H1 (cell line): ENCODE measurements around the gene CIAO2B. TPM values are rescaled to one million over a fixed set of nuclear protein-coding genes. Genes with fewer than 3 reads are reported as not detected.

ENCODE experiments used
- CTCF ChIA-PET: fragments of 300-600 bp; sonication (Branson Sonifier 250); formaldehyde crosslinking; loops from one replicate; lab custom pipeline; 2021; ENCODE audit not compliant: partially characterized antibody; lab: Charles Lee
- POLR2A ChIA-PET: fragments of 300-600 bp; sonication (Branson Sonifier 250); formaldehyde crosslinking; loops from one replicate; lab custom pipeline; 2021; ENCODE audit warnings: inconsistent platforms; ENCODE audit not compliant: partially characterized antibody; lab: Charles Lee
- DNase-seq, 2 experiments: peaks; one replicate each; pipeline versions ENCODE4 v3.0.0 to v3.0.0-alpha.2; 2010 to 2022; ENCODE audit warnings: low spot score in 2 of 2, low read depth in 1 of 2, mixed read lengths in 1 of 2
- FAIRE-seq: peaks from 2 replicates; lab custom pipeline; 2011; peaks lifted over from hg19 to GRCh38; lab: Jason Lieb, UNC
- H2AFZ ChIP-seq: 2 replicates; pipeline ENCODE4 v1.8.1; 2012; ENCODE audit warnings: low read length, inconsistent platforms
- H2AK5ac ChIP-seq: 2 replicates; pipeline ENCODE4 v1.6.1; 2013; ENCODE audit warnings: low read depth, low read length
- H2BK120ac ChIP-seq: replicated peaks from 2 replicates; pipeline ENCODE3; 2013; ENCODE audit warnings: low read depth, low read length, inconsistent platforms
- H2BK12ac ChIP-seq: 2 replicates; pipeline ENCODE4 v1.6.1; 2013; ENCODE audit warnings: low read depth, low read length
- H2BK15ac ChIP-seq: 2 replicates; pipeline ENCODE4 v1.6.1; 2013; ENCODE audit warnings: low read length
- H2BK20ac ChIP-seq: 2 replicates; pipeline ENCODE4 v1.6.1; 2013; ENCODE audit warnings: low read length
- H2BK5ac ChIP-seq: 2 replicates; pipeline ENCODE4 v1.6.1; 2013; ENCODE audit warnings: low read depth, low read length
- H3K14ac ChIP-seq: 2 replicates; pipeline ENCODE4 v1.6.1; 2013; ENCODE audit warnings: inconsistent platforms; ENCODE audit not compliant: insufficient read length
- H3K18ac ChIP-seq: 2 replicates; pipeline ENCODE4 v1.6.1; 2013; ENCODE audit warnings: low read length; ENCODE audit errors: extremely low read depth
- H3K23ac ChIP-seq: 2 replicates; pipeline ENCODE4 v1.6.1; 2013; ENCODE audit warnings: inconsistent platforms; ENCODE audit not compliant: insufficient read length
- H3K23me2 ChIP-seq: 2 replicates; pipeline ENCODE4 v1.6.1; 2013; ENCODE audit warnings: low read depth, low read length
- H3K27ac ChIP-seq: 2 replicates; pipeline ENCODE4 v1.6.1; 2011; ENCODE audit warnings: low read depth, low read length, inconsistent platforms
- H3K27me3 ChIP-seq, 4 experiments: replicated peaks in 1 of 4; 1 replicate in 1 of 4; 2 replicates in 3 of 4; pipeline versions ENCODE4 v1.6.1 to v1.8.1; 2011 to 2013; ENCODE audit warnings: low read length in 3 of 4, mild to moderate bottlenecking in 3 of 4, inconsistent platforms in 2 of 4, mixed read lengths in 2 of 4, moderate library complexity in 1 of 4; ENCODE audit not compliant: control insufficient read depth in 3 of 4, insufficient read depth in 3 of 4; ENCODE audit errors: extremely low read depth in 1 of 4
- H3K36me3 ChIP-seq, 4 experiments: 2 replicates each; pipeline versions ENCODE4 v1.6.1 to v1.8.1; 2011 to 2013; ENCODE audit warnings: mild to moderate bottlenecking in 4 of 4, low read length in 3 of 4, moderate library complexity in 2 of 4, control low read depth in 1 of 4, inconsistent platforms in 1 of 4; ENCODE audit not compliant: insufficient read depth in 4 of 4, control insufficient read depth in 2 of 4
- H3K4ac ChIP-seq: replicated peaks from 2 replicates; pipeline ENCODE3; 2013; ENCODE audit warnings: low read length, low read depth, mixed read lengths, inconsistent platforms; ENCODE audit not compliant: insufficient read length
- H3K4me1 ChIP-seq, 4 experiments: replicated peaks in 1 of 4; 1 replicate in 1 of 4; 2 replicates in 3 of 4; pipeline versions ENCODE4 v1.6.1 to v1.8.1; 2011 to 2013; ENCODE audit warnings: low read length in 3 of 4, inconsistent platforms in 2 of 4, mixed read lengths in 1 of 4; ENCODE audit not compliant: insufficient read depth in 4 of 4, control insufficient read depth in 3 of 4
- H3K4me2 ChIP-seq, 2 experiments: 2 replicates each; pipeline versions ENCODE4 v1.6.1 to v1.8.1; 2011 to 2013; ENCODE audit warnings: low read depth in 2 of 2, low read length in 2 of 2, control low read depth in 1 of 2, inconsistent platforms in 1 of 2, mild to moderate bottlenecking in 1 of 2; ENCODE audit not compliant: insufficient read depth in 1 of 2
- H3K4me3 ChIP-seq, 4 experiments: fragments of 200-600, 300-600 bp in 1 of 4; sonication (generic), shearing (Covaris generic), sonication (Bioruptor Twin) in 1 of 4; 2 replicates each; pipeline versions ENCODE4 v1.5.1 to v1.8.1; 2011 to 2016; ENCODE audit warnings: low read length in 4 of 4, low read depth in 3 of 4, control low read depth in 2 of 4, inconsistent platforms in 2 of 4, mild to moderate bottlenecking in 2 of 4, mixed read lengths in 1 of 4, moderate library complexity in 1 of 4; ENCODE audit not compliant: insufficient read depth in 2 of 4; ENCODE audit errors: extremely low read depth in 1 of 4
- H3K56ac ChIP-seq: replicated peaks from 2 replicates; pipeline ENCODE3; 2013; ENCODE audit warnings: low read depth, mild to moderate bottlenecking, mixed read lengths, low read length, inconsistent platforms; ENCODE audit not compliant: insufficient read length
- H3K79me1 ChIP-seq: 2 replicates; pipeline ENCODE4 v1.6.1; 2013; ENCODE audit warnings: low read depth, low read length, control low read depth
- H3K79me2 ChIP-seq, 2 experiments: 2 replicates each; pipeline versions ENCODE4 v1.6.1 to v1.8.1; 2012 to 2013; ENCODE audit warnings: low read length in 2 of 2, mild to moderate bottlenecking in 2 of 2, inconsistent platforms in 1 of 2; ENCODE audit not compliant: insufficient read depth in 2 of 2, control insufficient read depth in 1 of 2
- H3K9ac ChIP-seq, 4 experiments: replicated peaks in 1 of 4; 1 replicate in 1 of 4; 2 replicates in 3 of 4; pipeline versions ENCODE4 v1.6.1 to v1.8.1; 2011 to 2013; ENCODE audit warnings: low read depth in 3 of 4, low read length in 3 of 4, control low read depth in 2 of 4, mild to moderate bottlenecking in 2 of 4, moderate library complexity in 2 of 4, inconsistent platforms in 1 of 4; ENCODE audit errors: extremely low read depth in 1 of 4
- H3K9me3 ChIP-seq, 2 experiments: 2 replicates each; pipeline versions ENCODE4 v1.6.1 to v1.8.1; 2012 to 2013; ENCODE audit warnings: mild to moderate bottlenecking in 2 of 2, moderate library complexity in 2 of 2, control low read depth in 1 of 2, inconsistent platforms in 1 of 2, low read depth in 1 of 2, low read length in 1 of 2, mixed read lengths in 1 of 2; ENCODE audit not compliant: insufficient read depth in 2 of 2
- H4K20me1 ChIP-seq, 2 experiments: replicated peaks in 1 of 2; 2 replicates each; pipeline versions ENCODE3 to v1.8.1; 2011 to 2013; ENCODE audit warnings: inconsistent platforms in 2 of 2, low read length in 2 of 2, mild to moderate bottlenecking in 1 of 2; ENCODE audit not compliant: insufficient read depth in 2 of 2, control insufficient read depth in 1 of 2
- H4K5ac ChIP-seq: 2 replicates; pipeline ENCODE4 v1.6.1; 2013; ENCODE audit warnings: low read length, low read depth, mixed read lengths, inconsistent platforms; ENCODE audit not compliant: insufficient read length
- H4K8ac ChIP-seq: 2 replicates; pipeline ENCODE4 v1.8.0; 2013; ENCODE audit warnings: mild to moderate bottlenecking, moderate library complexity, low read length, inconsistent platforms; ENCODE audit not compliant: insufficient read depth; ENCODE audit errors: extremely low read depth
- H4K91ac ChIP-seq: replicated peaks from 2 replicates; pipeline ENCODE3; 2013; ENCODE audit warnings: low read length, mixed read lengths, inconsistent platforms; ENCODE audit not compliant: insufficient read length
- CTBP2 ChIP-seq: IDR thresholded peaks from 2 replicates; pipeline ENCODE4 v1.7.0; 2011; ENCODE audit warnings: borderline replicate concordance, mild to moderate bottlenecking, moderate library complexity, mixed read lengths, low read length; ENCODE audit not compliant: insufficient read depth, insufficient read length
- E2F6 ChIP-seq: IDR thresholded peaks from 2 replicates; pipeline ENCODE4 v1.6.1; 2012; ENCODE audit warnings: inconsistent platforms
- EGR1 ChIP-seq: IDR thresholded peaks from 2 replicates; pipeline ENCODE4 v1.6.1; 2011; ENCODE audit warnings: low read depth, low read length, borderline replicate concordance
- RNF2 ChIP-seq: fragments of 200-900, 300-1000 bp; sonication (generic); IDR thresholded peaks from 2 replicates; pipeline ENCODE4 v1.7.1; 2016; ENCODE audit warnings: borderline replicate concordance, low read depth, mild to moderate bottlenecking, antibody characterized with exemption, low read length; ENCODE audit not compliant: poor library complexity, severe bottlenecking; ENCODE audit errors: missing control alignments
- WGBS, 2 experiments: shearing (Covaris generic) in 1 of 2; methylation state at CpG; one replicate each; pipeline versions ENCODE4 v1.1.6 to v1.1.7; 2013 to 2015; ENCODE audit warnings: low lambda C conversion rate in 2 of 2, mixed read lengths in 2 of 2, inconsistent platforms in 1 of 2, low coverage in 1 of 2, missing lambda C conversion rate in 1 of 2; ENCODE audit not compliant: insufficient replicate concordance in 2 of 2, insufficient coverage in 1 of 2, insufficient read length in 1 of 2; ENCODE audit errors: extremely low coverage in 1 of 2, missing lambda C conversion rate in 1 of 2; 5-methylcytosine and 5-hydroxymethylcytosine counted together
- polyA plus RNA-seq, 7 experiments: library from polyadenylated mRNA; depleted of rRNA in 3 of 7; stranded (reverse) in 5 of 7; unstranded in 2 of 7; fragments of >200 nt in 5 of 7; fragments of 200-250 nt in 2 of 7; gene quantifications; 1 replicate in 5 of 7; 2 replicates in 1 of 7; 4 replicates in 1 of 7; pipeline versions ENCODE4 v1.2.1 to v1.2.3, GENCODE V29; 2011 to 2013; ENCODE audit warnings: missing spikeins in 2 of 7, mixed read lengths in 2 of 7
- total RNA-seq: library from RNA; stranded (reverse); fragmentation: NEBNext Ultra II Directional; extraction: Animal tissue kit (Norgen Biotek cat#: 25700); gene quantifications from 2 replicates; pipeline ENCODE4 v1.2.1, GENCODE V29; 2021

The CIAO2B gene
- total and polyA plus RNA-seq, 2 of the 8 experiments (the other 6 are each of a cell fraction or from before 2014, with no cell fraction given) = 65.6 to 248 TPM

- H2BK15ac ChIP-seq = no peak overlapping the region
- no peak overlapping the region for H3K9ac ChIP-seq
- ChIA-PET CTCF (interaction anchor here (1.0 to 3.2 kb wide), 4 partner anchors 8 to 45 kb away, joined by 3 to 10 read pairs (median 4); no protein-coding TSS in a partner anchor), POLR2A (interaction anchor here (1.6 kb wide), 1 partner anchor 9 kb away, joined by 3 read pairs; no protein-coding TSS in a partner anchor)
- H4K5ac ChIP-seq = no peak overlapping the region
- H3K4ac ChIP-seq = no peak overlapping the region
- no peak overlapping the region for H2BK20ac ChIP-seq
- no peaks in the 10 kb centered on the region for H3K9me3 ChIP-seq
- no peak overlapping the region for H4K8ac ChIP-seq
- no peak for TF ChIP-seq EGR1
- no peak for TF ChIP-seq E2F6
- TF ChIP-seq RNF2 = no peak
- no peak for TF ChIP-seq CTBP2
- peaks cover 2 to 9% of the 10 kb centered on the region in 2 experiments for H4K20me1 ChIP-seq
- no peak overlapping the region for H4K91ac ChIP-seq
- H3K4me1 ChIP-seq = peaks cover 0 to 9% (median 5%) of the 10 kb centered on the region in 4 experiments; a peak in 4 of 7 replicates
- no peak overlapping the region for H2BK12ac ChIP-seq
- no peak overlapping the region for H3K18ac ChIP-seq
- no peak overlapping the region for H2AK5ac ChIP-seq
- H3K4me2 ChIP-seq = no peak overlapping the region
- DNase-seq (no peak), FAIRE-seq (no peak)
- no peak overlapping the region for H2BK120ac ChIP-seq
- H3K23me2 ChIP-seq = peaks cover 15% of the 10 kb centered on the region; the same call in 1 of the 2 replicates
- H2BK5ac ChIP-seq = no peak overlapping the region
- H3K14ac ChIP-seq = no peak overlapping the region
- 90% methylated on average over 4 of the region's 4 CpGs; no CpG with 5 or more reads in 1 of the 2 experiments for WGBS, 2 experiments
- no peak overlapping the region for H3K4me3 ChIP-seq
- peaks cover 4 to 10% (median 8%) of the 10 kb centered on the region in 4 experiments; a peak in 6 of 8 replicates for H3K36me3 ChIP-seq
- H3K79me1 ChIP-seq = peaks cover 2% of the 10 kb centered on the region; the same call in 1 of the 2 replicates
- peaks cover 0 to 9% (median 6%) of the 10 kb centered on the region in 4 experiments; a peak in 4 of 7 replicates for H3K27me3 ChIP-seq
- no peak overlapping the region for H3K56ac ChIP-seq
- no peak overlapping the region for H3K23ac ChIP-seq
- no peak overlapping the region for H2AFZ ChIP-seq
- H3K79me2 ChIP-seq = no peaks in the 10 kb centered on the region; a peak in 1 of 4 replicates
- no peak overlapping the region for H3K27ac ChIP-seq
Observed at GRCh38 chr16:66936889-66937554, 2.8 kb upstream of the CIAO2B start.
